ENCODE results near the gene TMEM59L.
A peak's percentile ranks its signal among the peaks of the same experiment; 100 is the strongest.
"Not testable (repeated sequence)": the region's sequence is repeated elsewhere in the genome, so short reads cannot be mapped to it uniquely, and the experiment has no call there.

Gene TMEM59L

DNA sequence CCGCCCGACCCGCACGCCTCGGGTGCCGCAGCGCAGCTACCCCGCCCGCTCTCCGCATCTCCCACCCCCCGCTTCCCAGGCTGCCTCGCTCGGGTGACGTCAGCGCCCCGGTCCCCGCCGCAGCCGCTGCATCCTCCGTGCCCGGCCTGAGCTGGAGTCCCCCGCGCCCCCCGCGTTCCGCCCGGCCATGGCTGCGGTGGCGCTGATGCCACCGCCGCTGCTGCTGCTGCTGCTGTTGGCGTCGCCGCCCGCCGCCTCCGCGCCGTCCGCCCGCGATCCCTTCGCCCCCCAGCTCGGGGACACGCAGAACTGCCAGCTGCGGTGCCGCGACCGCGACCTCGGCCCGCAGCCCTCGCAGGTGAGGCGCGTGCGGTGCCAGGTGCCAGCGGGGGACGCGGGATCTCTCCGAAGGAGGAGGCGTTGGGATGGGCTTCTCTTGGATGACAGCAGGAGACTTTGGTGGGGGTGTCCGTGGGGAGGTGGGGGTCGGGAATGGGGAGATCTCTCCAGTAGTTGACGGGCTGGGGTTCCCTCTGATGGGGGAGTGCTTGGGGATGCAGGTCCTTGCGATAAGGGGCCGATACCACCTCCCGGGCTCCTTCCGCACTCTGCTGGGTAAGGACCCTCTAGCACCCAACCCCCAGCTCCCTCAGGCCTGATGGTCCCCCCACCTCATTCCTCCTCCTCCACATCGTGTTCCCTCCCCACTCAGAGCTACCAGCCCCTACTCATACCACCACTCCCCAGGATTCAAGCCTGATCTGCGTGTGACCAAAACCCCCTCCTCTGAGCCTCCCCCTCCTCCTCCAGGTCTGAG, at the start of gene TMEM59L:
TMEM59L (plus strand) TSS at position 99 of the 817 bp plus-strand sequence; CDS start at position 188, 89 bp downstream.
- DNase-seq = no peak

DNA sequence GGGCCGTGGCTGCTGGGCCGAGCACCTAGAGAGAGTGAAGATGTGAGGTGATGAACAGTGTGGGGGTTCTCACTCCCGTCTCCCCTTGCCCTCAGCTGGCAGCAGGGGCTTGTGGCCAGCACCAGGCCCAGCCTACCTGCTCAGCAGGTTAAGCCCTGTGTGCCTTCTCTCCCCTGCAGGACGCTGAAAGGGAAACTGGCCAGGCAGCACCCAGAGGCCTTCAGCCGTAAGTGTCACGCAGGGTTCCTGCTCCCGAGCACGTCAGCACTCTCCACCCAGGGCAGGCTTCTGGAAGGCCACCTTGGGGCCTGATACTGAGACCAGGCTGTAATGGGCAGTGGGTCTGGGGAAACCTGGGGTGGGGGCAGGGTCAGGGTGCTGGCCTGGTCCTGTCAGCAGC, 45.7 kb upstream of the TMEM59L start:
- no peak for DNase-seq

DNA sequence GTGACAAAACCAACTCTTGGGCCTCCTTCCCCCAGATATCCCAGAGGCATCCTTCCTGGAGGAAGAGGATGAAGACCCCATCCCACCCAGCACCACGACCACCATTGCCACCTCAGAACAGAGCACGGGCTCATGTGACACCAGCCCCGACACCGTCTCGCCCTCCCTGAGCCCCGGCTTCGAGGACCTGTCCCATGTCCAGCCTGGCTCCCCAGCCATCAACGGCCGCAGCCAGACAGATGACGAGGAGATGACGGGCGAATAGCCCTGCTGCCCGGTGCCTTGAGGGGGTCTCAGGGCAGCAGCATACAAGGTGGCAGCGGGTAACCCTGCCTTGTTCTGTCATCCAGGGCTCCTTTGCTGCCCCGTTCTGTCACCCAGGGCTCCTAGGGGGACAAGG, 44.3 kb upstream of the TMEM59L start:
- no peak for DNase-seq

DNA sequence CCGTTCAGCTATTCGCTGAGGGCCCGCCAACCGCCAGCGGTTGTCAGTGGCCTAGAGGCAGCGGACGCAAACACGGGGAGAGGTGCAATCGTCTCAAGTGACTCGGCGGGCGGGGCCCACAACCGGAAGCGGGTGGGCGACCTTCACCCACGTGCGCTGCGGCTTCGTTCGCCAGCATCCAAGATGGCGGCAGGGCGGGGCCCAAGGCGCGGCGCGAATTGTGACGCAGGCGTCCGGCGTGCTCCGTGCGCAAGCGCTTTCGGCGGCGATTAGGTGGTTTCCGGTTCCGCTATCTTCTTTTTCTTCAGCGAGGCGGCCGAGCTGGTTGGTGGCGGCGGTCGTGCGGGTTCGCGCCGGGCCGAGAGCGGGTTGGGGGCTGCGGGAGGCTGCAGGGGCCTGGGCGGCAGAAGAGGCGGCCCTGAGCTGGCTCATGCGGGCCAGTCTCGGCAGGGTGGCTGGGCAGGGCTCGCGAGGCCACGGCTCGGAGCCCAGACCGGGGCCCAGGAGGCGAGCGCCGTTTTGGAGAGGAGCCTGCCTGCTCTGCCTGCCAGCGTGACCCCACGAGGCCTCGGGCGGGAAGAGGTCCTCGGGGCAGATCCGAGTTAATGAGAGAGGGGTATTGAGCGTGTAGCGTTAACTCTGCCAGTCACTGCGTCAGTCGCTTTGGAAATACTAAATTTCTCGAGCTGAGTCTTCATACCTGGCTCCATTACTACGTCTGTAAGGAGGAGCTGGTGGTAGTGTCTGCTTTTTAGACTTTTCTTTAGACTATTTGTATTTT, 40.9 kb upstream of the TMEM59L start, which contains the start of gene UBA52:
UBA52 (plus strand) TSS at position 294 of the 781 bp plus-strand sequence. CDS start 1,444 bp downstream, outside the sequence.
- peak; percentile 98 for DNase-seq

DNA sequence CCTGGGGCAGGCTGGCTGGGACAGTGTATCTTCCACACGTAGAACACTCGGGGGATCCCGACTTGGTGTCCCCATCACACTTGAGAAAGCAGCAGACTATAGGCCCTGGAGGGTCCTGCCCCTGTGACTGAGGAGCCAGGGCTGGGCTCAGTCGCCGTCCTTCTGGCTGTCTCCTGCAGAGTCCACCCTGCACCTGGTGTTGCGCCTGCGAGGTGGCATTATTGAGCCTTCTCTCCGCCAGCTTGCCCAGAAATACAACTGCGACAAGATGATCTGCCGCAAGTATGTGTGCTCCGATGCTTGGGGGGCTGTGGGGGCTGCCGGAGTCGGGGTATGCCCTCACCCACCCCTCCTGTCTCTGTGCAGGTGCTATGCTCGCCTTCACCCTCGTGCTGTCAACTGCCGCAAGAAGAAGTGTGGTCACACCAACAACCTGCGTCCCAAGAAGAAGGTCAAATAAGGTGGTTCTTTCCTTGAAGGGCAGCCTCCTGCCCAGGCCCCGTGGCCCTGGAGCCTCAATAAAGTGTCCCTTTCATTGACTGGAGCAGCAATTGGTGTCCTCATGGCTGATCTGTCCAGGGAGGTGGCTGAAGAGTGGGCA, 37.9 kb upstream of the TMEM59L start:
- no peak for DNase-seq

DNA sequence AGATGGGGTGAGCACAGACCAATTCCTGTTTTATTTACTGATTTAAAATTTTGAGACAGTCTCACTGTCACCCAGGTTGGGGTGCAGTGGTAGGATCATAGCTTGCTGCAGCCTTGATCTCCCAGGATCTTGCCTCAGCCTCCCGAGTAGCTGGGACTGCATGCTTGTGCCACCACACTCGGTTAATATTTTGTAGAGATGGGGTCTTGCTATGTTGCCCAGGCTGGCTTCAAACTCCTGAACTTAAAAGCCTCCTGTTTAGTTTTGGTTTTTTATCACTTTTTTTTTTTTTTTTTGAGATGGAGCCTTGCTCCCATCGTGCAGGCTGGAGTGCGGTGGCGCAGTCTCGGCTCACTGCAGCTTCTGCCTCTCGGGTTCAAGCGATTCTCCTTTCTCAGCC, 36.3 kb upstream of the TMEM59L start:
- no peak for DNase-seq

DNA sequence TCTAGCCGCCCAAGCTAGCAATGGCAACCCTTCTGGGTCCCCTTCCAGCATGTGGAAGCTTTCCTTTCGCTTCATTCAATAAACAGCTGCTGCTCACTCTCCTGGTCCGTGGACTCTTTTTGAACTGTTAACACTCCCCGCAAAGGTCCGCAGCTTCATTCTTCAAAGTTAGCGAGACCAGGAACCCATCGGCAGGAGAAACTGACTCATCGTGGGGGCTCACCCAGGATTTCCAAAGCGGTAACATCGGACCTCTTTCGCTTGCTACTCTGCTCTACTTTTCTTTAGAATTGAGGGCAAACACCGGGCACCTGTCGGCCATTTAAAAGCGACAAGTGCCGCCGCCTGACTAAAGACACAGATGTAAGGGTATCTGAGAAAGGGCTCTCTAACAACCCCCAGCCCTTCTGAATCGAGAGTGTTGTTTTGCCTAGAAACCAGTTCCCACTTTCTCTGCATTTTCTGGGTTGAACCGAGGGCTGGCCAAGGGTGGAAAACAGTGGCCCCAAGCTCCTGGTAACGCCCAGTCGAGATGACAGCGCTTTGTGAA, 35.2 kb upstream of the TMEM59L start:
- DNase-seq = no peak

DNA sequence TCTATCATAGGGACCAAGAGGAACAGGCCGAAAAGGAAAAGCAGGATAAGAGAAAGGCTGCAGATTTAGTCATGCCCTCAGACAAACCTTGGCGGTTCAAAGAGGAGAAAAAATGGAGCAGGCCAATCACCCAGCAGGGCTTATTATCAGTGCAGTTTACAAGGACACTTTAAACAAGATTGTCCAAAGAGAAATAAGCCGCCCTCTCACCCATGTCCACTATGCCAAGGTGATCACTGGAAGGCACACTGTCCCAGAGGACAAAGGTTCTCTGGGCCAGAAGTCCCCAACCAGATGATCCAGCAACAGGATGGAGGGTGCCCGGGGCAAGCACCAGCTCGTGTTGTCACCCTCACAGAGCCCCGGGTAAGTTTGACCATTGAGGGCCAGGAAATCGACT, 32.4 kb upstream of the TMEM59L start:
- no peak for DNase-seq

DNA sequence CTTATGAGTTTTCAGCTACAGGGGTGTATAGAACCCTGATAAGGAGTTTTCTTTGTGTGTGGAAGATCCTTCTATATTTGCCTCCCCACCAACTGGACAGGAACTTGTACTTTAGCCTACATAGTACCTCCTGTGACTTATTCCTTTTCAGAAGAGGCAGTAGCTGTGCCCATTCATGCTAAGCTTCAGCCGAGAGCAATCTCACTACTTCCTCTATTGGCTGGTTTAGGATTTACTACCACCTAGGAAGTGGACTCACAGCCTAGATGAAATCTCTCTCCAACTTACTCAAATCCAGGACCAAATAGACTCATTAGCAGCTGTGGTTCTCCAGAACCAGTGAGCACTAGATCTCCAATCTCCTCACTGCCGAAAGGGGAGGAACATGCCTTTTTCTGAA, 26.4 kb upstream of the TMEM59L start:
- DNase-seq = no peak

DNA sequence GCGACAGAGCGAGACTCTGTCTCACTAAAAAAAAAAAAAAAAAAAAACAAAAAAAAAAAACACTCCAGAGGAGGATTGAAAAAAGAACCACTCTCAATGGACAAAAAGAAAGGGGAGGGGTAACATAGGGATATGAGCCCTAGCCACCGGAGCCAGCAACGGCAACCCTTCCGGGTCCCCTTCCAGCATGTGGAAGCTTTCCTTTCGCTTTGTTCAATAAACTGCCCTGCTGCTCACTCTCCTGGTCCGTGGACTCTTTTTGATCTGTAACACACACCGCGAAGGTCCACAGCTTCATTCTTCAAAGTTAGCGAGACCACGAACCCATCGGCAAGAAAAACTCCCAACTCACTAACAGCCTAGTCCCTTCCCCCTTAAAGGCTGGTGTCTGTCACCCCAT, 25.1 kb upstream of the TMEM59L start:
- DNase-seq = no peak

DNA sequence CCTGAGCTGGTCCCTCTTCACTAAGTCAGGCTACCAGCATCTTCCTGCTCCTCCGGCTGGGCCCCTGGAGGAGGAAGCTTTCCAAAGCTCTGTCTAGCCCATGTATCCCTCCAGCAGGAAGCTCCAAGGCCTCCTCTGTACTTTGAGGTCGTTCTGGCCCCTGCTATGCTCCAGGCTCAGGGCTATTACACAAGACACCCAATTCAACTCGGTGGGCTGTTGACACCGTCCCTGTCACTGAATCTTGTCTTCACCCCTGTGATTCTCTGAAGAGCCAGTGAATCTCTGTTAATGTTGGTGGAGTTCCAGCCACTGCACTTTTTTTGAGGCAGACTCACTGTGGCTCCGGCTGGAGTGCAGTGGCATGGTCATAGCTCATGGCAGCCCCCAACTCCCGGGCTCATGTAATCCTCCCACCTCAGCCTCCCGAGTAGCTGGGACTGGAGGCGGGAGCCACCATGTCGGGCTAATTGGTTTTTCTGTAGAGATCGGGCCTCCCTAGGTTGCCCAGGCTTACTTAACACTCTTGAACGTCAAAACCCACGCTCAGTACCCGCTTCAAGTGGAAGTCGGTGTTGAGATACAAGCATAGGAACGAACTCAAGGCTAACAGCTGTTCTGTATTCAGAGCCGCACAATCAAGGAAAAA, 24.6 kb upstream of the TMEM59L start:
- no peak for DNase-seq

DNA sequence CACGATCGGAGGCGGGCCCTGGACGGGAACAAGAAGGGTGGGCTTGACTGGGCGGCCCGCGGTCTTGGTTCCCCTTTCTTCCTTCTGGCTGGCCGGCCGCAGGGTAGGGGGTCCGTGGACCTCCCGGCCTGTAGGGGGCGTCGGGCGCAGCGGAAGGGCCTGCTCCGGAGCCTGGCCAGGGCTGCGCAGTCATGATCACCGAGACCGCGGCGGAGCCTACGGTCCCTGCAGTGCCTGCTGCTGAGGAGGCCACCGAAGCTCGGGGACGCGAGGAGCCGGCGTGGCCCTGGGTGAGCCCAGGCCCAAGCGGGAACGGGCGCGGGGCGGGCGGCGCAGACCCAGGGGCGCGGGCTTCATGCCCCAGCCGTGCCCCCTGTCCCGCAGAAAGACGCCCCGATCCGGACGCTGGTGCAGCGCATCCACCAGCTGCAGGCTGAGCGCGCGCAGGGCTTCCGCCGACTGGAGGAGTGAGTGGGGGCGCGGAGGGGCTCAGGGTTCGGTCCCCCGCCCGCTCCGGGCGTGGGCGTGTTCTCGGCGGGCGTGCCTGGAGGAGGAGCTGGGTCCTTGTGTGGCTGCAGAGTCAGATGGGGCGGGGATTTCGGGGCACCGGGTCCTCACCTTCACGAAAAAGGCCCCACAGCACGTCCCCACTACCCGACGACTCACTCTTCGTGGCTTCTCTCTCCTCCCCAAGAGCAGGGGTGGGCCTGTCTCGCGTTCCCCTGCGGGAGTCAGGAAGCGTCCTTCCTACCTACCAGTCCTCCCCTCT, 23.9 kb upstream of the TMEM59L start, which contains the start of gene REX1BD:
REX1BD (plus strand) TSS at position 188 of the 769 bp plus-strand sequence; CDS start at position 192, 4 bp downstream.
- DNase-seq = peak; percentile 92

DNA sequence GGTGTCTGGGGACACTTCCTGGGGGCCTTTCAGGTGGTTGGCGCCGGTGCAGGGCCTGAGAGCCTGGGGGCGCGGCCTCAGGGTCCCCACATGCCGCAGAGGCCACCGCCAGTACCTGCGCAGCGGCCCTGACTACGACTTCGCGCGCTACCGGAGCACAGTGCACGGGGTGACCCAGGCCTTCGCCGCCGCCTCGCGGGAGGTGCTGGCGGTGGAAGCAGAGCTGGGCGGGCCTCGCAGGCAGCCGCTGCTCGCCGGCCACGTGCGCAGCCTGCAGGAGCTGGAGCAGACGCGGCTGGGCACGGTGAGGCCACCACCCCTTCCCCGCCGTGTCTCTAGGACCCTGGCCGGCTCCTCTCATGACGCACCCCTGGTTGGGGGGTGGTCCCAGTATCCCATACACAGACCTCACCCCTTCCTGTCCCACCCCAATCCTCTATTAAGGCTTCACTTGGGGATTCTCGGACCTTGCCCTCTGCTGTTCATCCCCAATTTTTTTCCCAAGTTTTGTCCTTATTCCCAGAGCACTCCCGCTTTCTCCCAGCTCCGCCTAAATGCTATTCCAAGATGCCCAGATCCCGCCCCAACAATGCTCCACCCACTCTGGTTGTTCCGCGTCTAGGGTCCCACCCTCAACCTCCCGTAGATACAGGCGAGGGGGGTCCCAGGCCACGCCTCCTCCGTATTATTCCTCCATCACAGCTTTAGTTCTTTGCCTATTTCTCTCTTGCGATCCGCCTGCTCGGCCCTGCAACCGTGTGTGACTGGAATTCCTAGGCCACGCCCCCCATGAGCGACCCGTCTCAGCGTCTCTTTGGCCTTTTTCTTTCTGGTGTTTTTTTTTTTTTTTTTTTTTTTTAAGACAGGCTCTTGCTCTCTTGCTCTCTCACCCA, 23.0 kb upstream of the TMEM59L start:
- no peak for DNase-seq

DNA sequence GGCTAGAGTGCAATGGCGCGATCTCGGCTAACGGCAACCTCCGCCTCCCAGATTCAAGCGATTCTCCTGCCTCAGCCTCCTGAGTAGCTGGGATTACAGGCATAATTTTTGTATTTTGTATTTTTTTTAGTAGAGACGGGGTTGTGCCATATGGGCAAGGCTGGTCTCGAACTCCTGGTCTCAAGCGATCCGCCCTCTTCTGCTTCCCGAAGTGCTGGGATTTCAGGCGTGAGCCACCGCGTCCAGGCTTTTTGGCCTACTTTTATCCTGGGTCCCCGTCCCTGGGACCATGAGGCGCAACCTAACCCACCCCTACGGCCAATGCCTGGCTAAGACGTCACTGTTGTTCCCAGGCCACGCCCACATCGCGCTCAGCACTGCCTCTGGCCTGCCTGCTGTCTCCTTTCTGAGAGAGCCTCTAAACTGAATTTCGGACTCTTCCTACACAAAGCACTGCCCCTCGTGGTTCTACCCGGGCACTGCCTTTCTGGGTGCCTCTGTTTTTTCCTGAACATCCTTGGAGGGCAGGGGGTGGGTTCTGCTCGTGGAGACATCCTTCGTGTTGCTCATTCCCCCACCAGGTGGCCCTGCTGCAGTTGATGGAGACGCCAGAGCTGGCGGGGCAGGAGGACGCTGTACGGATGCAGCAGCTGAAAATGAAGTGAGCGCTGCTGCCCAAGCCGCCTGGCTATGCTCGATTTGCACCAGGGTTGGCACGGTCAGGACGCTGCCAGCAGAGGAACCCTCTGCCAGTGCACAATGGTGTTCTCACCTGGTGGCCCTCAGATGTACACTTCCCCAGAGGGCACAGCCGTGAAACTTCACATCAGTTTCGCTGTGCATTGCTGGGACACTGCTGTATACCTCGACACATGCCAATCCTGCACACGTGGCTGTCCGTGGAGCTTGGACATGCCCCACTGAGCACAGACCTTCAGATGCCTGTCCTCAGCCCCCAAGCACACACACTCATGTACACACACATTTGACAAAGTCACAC, 22.1 kb upstream of the TMEM59L start:
- no peak for DNase-seq

DNA sequence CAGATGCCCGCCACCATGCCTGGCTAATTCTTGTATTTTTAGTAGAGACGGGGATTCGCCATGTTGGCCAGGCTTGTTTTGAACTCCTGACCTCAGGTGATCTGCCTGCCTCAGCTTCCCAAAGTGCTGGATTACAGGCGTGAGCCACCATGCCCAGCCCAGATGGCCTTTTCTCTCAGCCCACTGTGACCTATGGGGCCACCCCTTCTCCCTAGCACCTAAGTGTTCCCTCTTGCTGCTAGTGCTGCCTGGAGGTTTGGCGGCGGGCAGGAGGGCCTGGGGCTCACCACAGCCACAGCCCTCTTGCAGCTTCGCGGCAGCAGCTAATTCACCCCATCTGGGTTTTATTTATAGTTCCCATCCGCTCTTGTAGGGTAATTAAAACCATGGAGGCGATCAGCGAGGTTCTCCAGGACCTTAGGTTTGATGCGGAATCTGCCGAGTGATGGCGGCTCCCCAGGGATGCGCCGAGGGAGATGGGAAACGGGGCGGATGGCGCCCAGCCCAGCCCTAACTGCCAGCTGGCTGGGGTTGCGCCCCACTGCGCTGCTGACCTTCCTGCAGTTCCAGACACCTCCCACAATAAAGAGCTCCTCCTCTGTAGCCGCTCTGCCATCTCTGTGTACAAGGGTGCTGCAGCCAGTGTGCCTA, 20.8 kb upstream of the TMEM59L start:
- no peak for DNase-seq

DNA sequence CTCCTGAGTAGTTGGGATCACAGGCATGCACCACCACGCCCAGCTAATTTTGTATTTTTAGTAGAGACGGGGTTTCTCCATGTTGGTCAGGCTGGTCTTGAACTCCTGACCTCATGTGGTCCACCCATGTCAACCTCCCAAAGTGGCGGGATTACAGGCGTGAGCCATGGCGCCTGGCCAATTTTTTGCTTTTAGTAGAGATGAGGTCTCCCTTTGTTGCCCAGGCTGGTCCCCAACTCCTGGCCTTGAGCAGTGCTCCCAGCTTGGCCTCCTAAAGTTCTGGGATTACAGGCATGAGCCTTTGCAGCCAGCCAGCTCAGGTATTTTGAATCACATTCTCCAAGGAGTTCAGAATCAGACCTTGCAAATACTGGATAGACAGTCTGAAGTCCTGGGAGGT, 19.9 kb upstream of the TMEM59L start:
- not testable (repeated sequence) for DNase-seq

DNA sequence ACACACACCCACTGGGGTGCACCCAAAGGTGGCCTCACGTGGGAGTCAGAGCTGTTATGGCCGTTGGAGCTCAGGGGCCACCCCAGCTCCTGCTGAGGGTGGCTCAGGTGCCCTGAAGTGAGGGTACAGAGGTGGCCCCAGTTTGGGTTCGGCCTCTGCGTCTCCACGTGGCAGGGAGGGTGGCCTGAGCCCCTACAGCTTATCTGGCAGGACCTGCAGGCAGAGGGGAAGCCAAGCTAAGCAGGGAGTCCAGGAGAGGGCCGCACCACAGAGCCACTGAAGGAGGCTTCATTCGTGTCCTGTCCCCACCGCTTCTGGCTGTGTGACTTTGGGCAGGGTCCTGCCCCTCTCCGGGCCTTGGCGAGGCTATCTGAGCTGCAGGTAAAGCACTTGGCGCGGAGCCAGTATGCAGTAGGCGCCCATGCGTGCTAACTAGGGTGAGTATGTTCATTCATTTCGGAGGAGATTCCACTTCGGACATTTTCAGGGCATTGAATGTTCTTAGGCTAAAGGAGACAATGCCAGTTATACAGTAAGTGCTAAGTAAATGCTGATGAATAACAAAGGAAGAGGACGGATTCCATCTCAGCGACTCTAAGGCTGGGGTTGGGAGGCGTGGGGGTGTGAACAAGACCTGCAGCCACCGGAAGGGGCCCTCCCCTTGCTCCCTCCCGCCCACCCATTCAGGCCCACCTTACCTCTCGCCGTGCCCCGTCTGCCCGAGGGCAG, 19.1 kb upstream of the TMEM59L start:
- no peak for DNase-seq

Data from KG1 (cell line).